Right atrium auricular region (tissue), 2 donors: Measurements from ENCODE around the gene EPHA2. TPM values are rescaled to one million over a fixed set of nuclear protein-coding genes. Genes with fewer than 3 reads are reported as not detected.
"Not testable (repeated sequence)": the region's sequence is repeated elsewhere in the genome, so short reads cannot be mapped to it uniquely, and the experiment has no call there.

Experiments
- DNase-seq: peaks from one replicate; pipeline ENCODE4 v3.0.0-alpha.2; 2019; ENCODE audit warnings: low spot score
- H3K27ac ChIP-seq, 2 donors: fragments of 200-600 bp; sonication (generic); 1 replicate in 1 of 2; 2 replicates in 1 of 2; pipeline ENCODE4 v1.5.1; 2016 to 2019
- H3K27me3 ChIP-seq, 2 donors: fragments of 200-600 bp; sonication (generic); one replicate each; pipeline versions ENCODE4 v1.5.1 to v1.6.0; 2017 to 2019
- H3K36me3 ChIP-seq: fragments of 200-600 bp; sonication (generic); one replicate; pipeline ENCODE4 v1.5.1; 2016
- H3K4me1 ChIP-seq, 2 donors: fragments of 200-600 bp; sonication (generic); one replicate each; pipeline versions ENCODE4 v1.5.1 to v1.6.0; 2017 to 2019
- H3K4me3 ChIP-seq, 2 donors: fragments of 200-600 bp; sonication (generic); 1 replicate in 1 of 2; 2 replicates in 1 of 2; pipeline ENCODE4 v1.5.1; 2017 to 2019; ENCODE audit warnings: mild to moderate bottlenecking in 1 of 2, moderate library complexity in 1 of 2
- H3K9me3 ChIP-seq, 2 donors: fragments of 200-600 bp; sonication (generic); one replicate each; pipeline ENCODE4 v1.5.1; 2019
- CTCF ChIP-seq, 2 donors: fragments of 200-600 bp; sonication (generic); IDR thresholded peaks; one replicate each; pipeline ENCODE4 v1.5.1; 2019; ENCODE audit warnings: antibody characterized with exemption in 2 of 2
- total RNA-seq, 2 donors: library from RNA; depleted of rRNA; stranded (reverse); fragments of >200 nt; gene quantifications; one replicate each; pipeline ENCODE4 v1.1.0, GENCODE V29; 2016

The EPHA2 gene
- total RNA-seq, 2 donors from 2014 or later, result 17.5 to 43.5 TPM

- TF ChIP-seq CTCF (IDR thresholded peaks at IDR 0.05), result no peak
- DNase-seq, result no peak
- Histone ChIP-seq H3K36me3 (no peaks in the 10 kb centered on the region), H3K4me3 (no peak overlapping the region), H3K9me3 (no peaks in the 10 kb centered on the region), H3K4me1 (peaks cover 0 to 15% of the 10 kb centered on the region in 2 donors), H3K27me3 (no peaks in the 10 kb centered on the region), H3K27ac (no peak overlapping the region)
These were observed 46.7 kb upstream of the EPHA2 start for GRCh38 chr1:16202281-16203210.

- DNase-seq, result no peak
- H3K9me3 ChIP-seq, result no peaks in the 10 kb centered on the region
- no peak overlapping the region for H3K4me3 ChIP-seq
- no peak for TF ChIP-seq CTCF (IDR thresholded peaks at IDR 0.05)
- H3K4me1 ChIP-seq, result no peaks in the 10 kb centered on the region
- no peaks in the 10 kb centered on the region for H3K36me3 ChIP-seq
- H3K27me3 ChIP-seq, result no peaks in the 10 kb centered on the region
- no peak overlapping the region for H3K27ac ChIP-seq
These were observed 43.8 kb upstream of the EPHA2 start for GRCh38 chr1:16199700-16200099.

GRCh38 chr1:16199157-16199501 is 43.3 kb upstream of the EPHA2 start:
- H3K9me3 ChIP-seq, result no peaks in the 10 kb centered on the region
- H3K4me3 ChIP-seq, result no peak overlapping the region
- no peaks in the 10 kb centered on the region for H3K4me1 ChIP-seq
- no peak overlapping the region for H3K27ac ChIP-seq
- TF ChIP-seq CTCF (IDR thresholded peaks at IDR 0.05), result no peak
- no peak for DNase-seq
- no peaks in the 10 kb centered on the region for H3K36me3 ChIP-seq
- no peaks in the 10 kb centered on the region for H3K27me3 ChIP-seq

GRCh38 chr1:16198444-16199156 is 42.7 kb upstream of the EPHA2 start:
- Histone ChIP-seq H3K4me3 (no peak overlapping the region), H3K4me1 (no peaks in the 10 kb centered on the region), H3K27me3 (no peaks in the 10 kb centered on the region), H3K9me3 (no peaks in the 10 kb centered on the region), H3K27ac (no peak overlapping the region), H3K36me3 (no peaks in the 10 kb centered on the region)
- TF ChIP-seq CTCF (IDR thresholded peaks at IDR 0.05), result no peak
- DNase-seq, result no peak

- Histone ChIP-seq H3K9me3 (no peaks in the 10 kb centered on the region), H3K27me3 (no peaks in the 10 kb centered on the region), H3K36me3 (no peaks in the 10 kb centered on the region), H3K4me3 (no peak overlapping the region), H3K27ac (no peak overlapping the region), H3K4me1 (no peaks in the 10 kb centered on the region)
- no peak for TF ChIP-seq CTCF (IDR thresholded peaks at IDR 0.05)
- no peak for DNase-seq
These were observed 41.0 kb upstream of the EPHA2 start for GRCh38 chr1:16196874-16197273.

- DNase-seq, result not testable (repeated sequence)
These were observed 40.3 kb upstream of the EPHA2 start for GRCh38 chr1:16196139-16196538.

More at GRCh38 chr1:16196139-16196538, 40.3 kb upstream of the EPHA2 start:
- H3K36me3 ChIP-seq, H3K4me3 ChIP-seq, H3K9me3 ChIP-seq, H3K27ac ChIP-seq, H3K4me1 ChIP-seq, H3K27me3 ChIP-seq: not testable (repeated sequence)
